Neural crest cell (in vitro differentiated cells): ENCODE measurements around the gene TMC1. TPM values are rescaled to one million over a fixed set of nuclear protein-coding genes. Genes with fewer than 3 reads are reported as not detected.
"Not testable (repeated sequence)": the region's sequence is repeated elsewhere in the genome, so short reads cannot be mapped to it uniquely, and the experiment has no call there.

Experiments
- DNase-seq: peaks from one replicate; pipeline ENCODE4 v3.0.0; 2021; ENCODE audit warnings: low read depth, mixed read lengths, low spot score
- H3K27ac Mint-ChIP-seq: one replicate; pipeline ENCODE4 v1.8.0; 2021; ENCODE audit warnings: mild to moderate bottlenecking, mixed read lengths; ENCODE audit not compliant: unreplicated experiment
- H3K27me3 Mint-ChIP-seq: 2 replicates; pipeline ENCODE4 v1.8.0; 2021; ENCODE audit warnings: low read depth, mild to moderate bottlenecking, mixed read lengths
- H3K36me3 Mint-ChIP-seq: 2 replicates; pipeline ENCODE4 v1.8.0; 2021; ENCODE audit warnings: low read depth, mild to moderate bottlenecking, mixed read lengths
- H3K4me1 Mint-ChIP-seq: 2 replicates; pipeline ENCODE4 v1.8.0; 2021; ENCODE audit warnings: mixed read lengths
- H3K4me3 Mint-ChIP-seq: one replicate; pipeline ENCODE4 v1.8.0; 2021; ENCODE audit warnings: mild to moderate bottlenecking, mixed read lengths
- H3K9me3 Mint-ChIP-seq: 2 replicates; pipeline ENCODE4 v1.8.0; 2021; ENCODE audit warnings: mixed read lengths
- CTCF ChIP-seq: fragments of 200-600 bp; sonication (generic); conservative IDR thresholded peaks from 2 replicates; pipeline ENCODE4 v1.5.0; 2021; ENCODE audit warnings: antibody characterized with exemption, mild to moderate bottlenecking
- total RNA-seq: library from RNA; stranded (reverse); gene quantifications from 2 replicates; pipeline ENCODE4 v1.2.1, GENCODE V29; 2021

Gene TMC1
- total RNA-seq, 1 donor from 2014 or later: 0.33 TPM

- Mint-ChIP-seq H3K4me1 (no peaks in the 10 kb centered on the region), H3K27me3 (no peaks in the 10 kb centered on the region), H3K9me3 (peaks cover 22% of the 10 kb centered on the region), H3K36me3 (peaks cover 13% of the 10 kb centered on the region), H3K27ac (no peak overlapping the region), H3K4me3 (no peak overlapping the region)
- no peak for TF ChIP-seq CTCF
- no peak for DNase-seq
These were observed 270.0 kb downstream of the TMC1 start for GRCh38 chr9:72791436-72791835.

GRCh38 chr9:72794946-72795345 lies 273.5 kb downstream of the TMC1 start:
- Mint-ChIP-seq H3K36me3 (peaks cover 19% of the 10 kb centered on the region), H3K27me3 (no peaks in the 10 kb centered on the region), H3K4me1 (no peaks in the 10 kb centered on the region), H3K4me3 (no peak overlapping the region), H3K9me3 (peaks cover 32% of the 10 kb centered on the region), H3K27ac (peak overlapping the region; percentile 24)
- TF ChIP-seq CTCF: no peak
- no peak for DNase-seq

- Mint-ChIP-seq H3K9me3 (peaks cover 26% of the 10 kb centered on the region), H3K36me3 (peaks cover 18% of the 10 kb centered on the region), H3K27me3 (no peaks in the 10 kb centered on the region), H3K4me3 (no peak overlapping the region), H3K27ac (no peak overlapping the region), H3K4me1 (no peaks in the 10 kb centered on the region)
- no peak for TF ChIP-seq CTCF
- no peak for DNase-seq
These were observed 279.1 kb downstream of the TMC1 start for GRCh38 chr9:72800328-72800994.

- no peak for TF ChIP-seq CTCF
- DNase-seq: no peak
- no peaks in the 10 kb centered on the region for H3K27me3 Mint-ChIP-seq
- H3K9me3 Mint-ChIP-seq: peaks cover 11% of the 10 kb centered on the region
- peaks cover 5% of the 10 kb centered on the region for H3K36me3 Mint-ChIP-seq
- H3K4me1 Mint-ChIP-seq: no peaks in the 10 kb centered on the region
- no peak overlapping the region for H3K27ac Mint-ChIP-seq
- no peak overlapping the region for H3K4me3 Mint-ChIP-seq
These were observed 283.8 kb downstream of the TMC1 start for GRCh38 chr9:72805238-72805637.

GRCh38 chr9:72806313-72806809 lies 285.0 kb downstream of the TMC1 start:
- peaks cover 11% of the 10 kb centered on the region for H3K9me3 Mint-ChIP-seq
- not testable (repeated sequence) for DNase-seq, H3K27ac Mint-ChIP-seq, H3K36me3 Mint-ChIP-seq, H3K27me3 Mint-ChIP-seq, H3K4me1 Mint-ChIP-seq, H3K4me3 Mint-ChIP-seq

- peak; percentile 48 for TF ChIP-seq CTCF
- H3K27ac Mint-ChIP-seq: no peak overlapping the region
- no peaks in the 10 kb centered on the region for H3K27me3 Mint-ChIP-seq
- no peak overlapping the region for H3K4me3 Mint-ChIP-seq
- H3K36me3 Mint-ChIP-seq: peaks cover 3% of the 10 kb centered on the region
- DNase-seq: no peak
- H3K4me1 Mint-ChIP-seq: no peaks in the 10 kb centered on the region
- peaks cover 8% of the 10 kb centered on the region for H3K9me3 Mint-ChIP-seq
These were observed 286.5 kb downstream of the TMC1 start for GRCh38 chr9:72807765-72808445.
